Trophoblast cell (in vitro differentiated cells and primary cell): ENCODE results near the gene TRIML2.
A peak's percentile ranks its signal among the peaks of the same experiment; 100 is the strongest.

ENCODE experiments used
- DNase-seq, 2 donors: peaks; one replicate each; pipeline ENCODE4 v3.0.0-alpha.2; 2016
- H2AFZ ChIP-seq: 2 replicates; pipeline ENCODE4 v1.6.1; 2013; ENCODE audit warnings: low read length, moderate library complexity, mild to moderate bottlenecking; ENCODE audit not compliant: insufficient read depth, poor library complexity
- H2AK5ac ChIP-seq: 2 replicates; pipeline ENCODE4 v1.6.1; 2013; ENCODE audit warnings: mild to moderate bottlenecking, low read length
- H2BK120ac ChIP-seq: 2 replicates; pipeline ENCODE4 v1.6.1; 2013; ENCODE audit warnings: low read length, mild to moderate bottlenecking, moderate library complexity; ENCODE audit not compliant: insufficient read depth, poor library complexity
- H2BK12ac ChIP-seq: 2 replicates; pipeline ENCODE4 v1.6.1; 2013; ENCODE audit warnings: mild to moderate bottlenecking, low read length, moderate library complexity
- H2BK5ac ChIP-seq: 2 replicates; pipeline ENCODE4 v1.6.1; 2013; ENCODE audit warnings: low read length, low read depth, moderate library complexity, mild to moderate bottlenecking; ENCODE audit not compliant: poor library complexity
- H3K14ac ChIP-seq: 2 replicates; pipeline ENCODE4 v1.6.1; 2013; ENCODE audit warnings: mild to moderate bottlenecking, low read length
- H3K18ac ChIP-seq: 2 replicates; pipeline ENCODE4 v1.6.1; 2013; ENCODE audit warnings: mild to moderate bottlenecking, low read length
- H3K23ac ChIP-seq: 2 replicates; pipeline ENCODE4 v1.6.1; 2013; ENCODE audit warnings: low read length
- H3K27ac ChIP-seq: 2 replicates; pipeline ENCODE4 v1.5.1; 2013; ENCODE audit warnings: low read depth, mild to moderate bottlenecking, inconsistent platforms, low read length, moderate library complexity
- H3K27me3 ChIP-seq: 2 replicates; pipeline ENCODE4 v1.6.1; 2013; ENCODE audit warnings: inconsistent platforms, mild to moderate bottlenecking, low read length, moderate library complexity; ENCODE audit not compliant: insufficient read depth
- H3K36me3 ChIP-seq, 2 experiments: 1 replicate in 1 of 2; 2 replicates in 1 of 2; pipeline ENCODE4 v1.6.1; 2013; ENCODE audit warnings: low read length in 2 of 2, mild to moderate bottlenecking in 2 of 2, moderate library complexity in 1 of 2; ENCODE audit not compliant: insufficient read depth in 2 of 2, control insufficient read depth in 1 of 2
- H3K4ac ChIP-seq: 2 replicates; pipeline ENCODE4 v1.6.1; 2013; ENCODE audit warnings: low read depth, mild to moderate bottlenecking, low read length, moderate library complexity
- H3K4me1 ChIP-seq, 2 experiments: 1 replicate in 1 of 2; 2 replicates in 1 of 2; pipeline ENCODE4 v1.6.1; 2013; ENCODE audit warnings: low read length in 2 of 2, mild to moderate bottlenecking in 2 of 2, moderate library complexity in 1 of 2; ENCODE audit not compliant: insufficient read depth in 2 of 2, control insufficient read depth in 1 of 2
- H3K4me2 ChIP-seq: 2 replicates; pipeline ENCODE4 v1.6.1; 2013; ENCODE audit warnings: inconsistent platforms, mild to moderate bottlenecking, low read length, moderate library complexity
- H3K4me3 ChIP-seq: 2 replicates; pipeline ENCODE4 v1.5.1; 2013; ENCODE audit warnings: mild to moderate bottlenecking, low read depth, low read length, inconsistent platforms
- H3K79me1 ChIP-seq: one replicate; pipeline ENCODE4 v1.6.1; 2013; ENCODE audit warnings: low read length
- H3K79me2 ChIP-seq: 2 replicates; pipeline ENCODE4 v1.6.1; 2013; ENCODE audit warnings: low read length, mild to moderate bottlenecking; ENCODE audit not compliant: control insufficient read depth, insufficient read depth, poor library complexity
- H3K9ac ChIP-seq: 2 replicates; pipeline ENCODE4 v1.6.1; 2013; ENCODE audit warnings: mild to moderate bottlenecking, low read length
- H3K9me3 ChIP-seq: 2 replicates; pipeline ENCODE4 v1.6.1; 2013; ENCODE audit warnings: low read depth, mild to moderate bottlenecking, control low read depth, inconsistent platforms, low read length; ENCODE audit not compliant: insufficient read depth
- H4K12ac ChIP-seq: 2 replicates; pipeline ENCODE4 v1.6.1; 2013; ENCODE audit warnings: low read depth, mild to moderate bottlenecking, low read length, moderate library complexity
- H4K8ac ChIP-seq: 2 replicates; pipeline ENCODE4 v1.6.1; 2013; ENCODE audit warnings: low read depth, mild to moderate bottlenecking, low read length, moderate library complexity
- H4K91ac ChIP-seq: one replicate; pipeline ENCODE4 v1.6.1; 2013; ENCODE audit warnings: low read depth, mild to moderate bottlenecking, low read length, moderate library complexity
- WGBS: extraction: QIAGEN DNeasy Blood & Tissue Kit; methylation state at CpG from one replicate; pipeline ENCODE4 v1.1.7; 2013; ENCODE audit warnings: missing lambda C conversion rate; ENCODE audit not compliant: insufficient read length, insufficient coverage; ENCODE audit errors: extremely low coverage; 5-methylcytosine and 5-hydroxymethylcytosine counted together

Gene TRIML2

GRCh38 chr4:188139671-188140070 is 30.3 kb upstream of the TRIML2 start:
- H3K27me3 ChIP-seq: no peaks in the 10 kb centered on the region
- H2AK5ac ChIP-seq: no peak overlapping the region
- no peak overlapping the region for H3K27ac ChIP-seq
- no peak overlapping the region for H4K12ac ChIP-seq
- no peak overlapping the region for H4K91ac ChIP-seq
- H3K36me3 ChIP-seq: no peaks in the 10 kb centered on the region
- H3K79me1 ChIP-seq: no peaks in the 10 kb centered on the region
- DNase-seq: no peak
- H3K14ac ChIP-seq: no peak overlapping the region
- peaks cover 6 to 12% of the 10 kb centered on the region in 2 experiments for H3K4me1 ChIP-seq
- H4K8ac ChIP-seq: no peak overlapping the region
- H3K4me2 ChIP-seq: no peak overlapping the region
- peaks cover 2% of the 10 kb centered on the region for H3K9me3 ChIP-seq
- no peak overlapping the region for H3K4me3 ChIP-seq
- H3K79me2 ChIP-seq: no peaks in the 10 kb centered on the region
- H3K9ac ChIP-seq: no peak overlapping the region
- no peak overlapping the region for H2BK120ac ChIP-seq
- WGBS: no CpG with 5 or more reads among the region's 19 CpGs
- H3K4ac ChIP-seq: no peak overlapping the region
- no peak overlapping the region for H3K18ac ChIP-seq
- no peak overlapping the region for H3K23ac ChIP-seq
- H2BK5ac ChIP-seq: no peak overlapping the region
- no peak overlapping the region for H2AFZ ChIP-seq
- H2BK12ac ChIP-seq: no peak overlapping the region

- DNase-seq: no peak
- Histone ChIP-seq H4K8ac (no peak within 1 kb of the TSS), H3K27ac (no peak within 1 kb of the TSS), H3K9me3 (peaks cover 2% of the 10 kb centered on the region), H3K9ac (no peak within 1 kb of the TSS), H2BK5ac (no peak within 1 kb of the TSS), H4K12ac (no peak within 1 kb of the TSS), H3K79me2 (no peaks in the 10 kb centered on the region), H3K79me1 (no peaks in the 10 kb centered on the region), H3K36me3 (no peaks in the 10 kb centered on the region), H2AFZ (no peak within 1 kb of the TSS), H2BK12ac (no peak within 1 kb of the TSS), H3K4ac (no peak within 1 kb of the TSS), H3K4me3 (no peak within 1 kb of the TSS), H2AK5ac (peak within 1 kb of the TSS; percentile 53), H4K91ac (no peak within 1 kb of the TSS), H3K27me3 (no peaks in the 10 kb centered on the region), H2BK120ac (no peak within 1 kb of the TSS), H3K23ac (no peak within 1 kb of the TSS), H3K14ac (no peak within 1 kb of the TSS), H3K4me2 (no peak within 1 kb of the TSS), H3K4me1 (peaks cover 6 to 12% of the 10 kb centered on the region in 2 experiments), H3K18ac (no peak within 1 kb of the TSS)
- no CpG with 5 or more reads among the region's 3 CpGs for WGBS
Measured at GRCh38 chr4:188139141-188139540, 29.7 kb upstream of the TRIML2 start, which contains the start of gene TRIML1. Gene TRIML1 (plus strand): TSS chr4:188139441. CDS start chr4:188139559, 118 bp downstream.

GRCh38 chr4:188138227-188138626 is 28.8 kb upstream of the TRIML2 start:
- Histone ChIP-seq H4K8ac (no peak overlapping the region), H3K4me2 (no peak overlapping the region), H2AFZ (no peak overlapping the region), H3K4me3 (no peak overlapping the region), H2BK12ac (no peak overlapping the region), H3K36me3 (no peaks in the 10 kb centered on the region), H4K91ac (no peak overlapping the region), H3K79me2 (no peaks in the 10 kb centered on the region), H2BK120ac (no peak overlapping the region), H3K18ac (no peak overlapping the region), H2AK5ac (peak overlapping the region; percentile 53), H4K12ac (no peak overlapping the region), H3K14ac (no peak overlapping the region), H3K9me3 (peaks cover 2% of the 10 kb centered on the region), H3K9ac (no peak overlapping the region), H3K4ac (no peak overlapping the region), H2BK5ac (no peak overlapping the region), H3K27ac (no peak overlapping the region), H3K27me3 (no peaks in the 10 kb centered on the region), H3K79me1 (no peaks in the 10 kb centered on the region), H3K23ac (no peak overlapping the region), H3K4me1 (peaks cover 0 to 7% of the 10 kb centered on the region in 2 experiments)
- WGBS: no CpG with 5 or more reads among the region's 10 CpGs
- no peak for DNase-seq

GRCh38 chr4:188132232-188132631 is 22.8 kb upstream of the TRIML2 start:
- no peak overlapping the region for H3K4me2 ChIP-seq
- H3K14ac ChIP-seq: no peak overlapping the region
- H3K23ac ChIP-seq: no peak overlapping the region
- no peak overlapping the region for H2BK5ac ChIP-seq
- H3K27me3 ChIP-seq: no peaks in the 10 kb centered on the region
- DNase-seq: no peak
- no peaks in the 10 kb centered on the region for H3K36me3 ChIP-seq
- H4K8ac ChIP-seq: no peak overlapping the region
- H3K9ac ChIP-seq: no peak overlapping the region
- H3K4me1 ChIP-seq: peaks cover 3% of the 10 kb centered on the region in 2 experiments
- no peak overlapping the region for H2AK5ac ChIP-seq
- no peak overlapping the region for H2BK120ac ChIP-seq
- peaks cover 5% of the 10 kb centered on the region for H3K79me1 ChIP-seq
- H2BK12ac ChIP-seq: no peak overlapping the region
- no peak overlapping the region for H4K91ac ChIP-seq
- H3K79me2 ChIP-seq: no peaks in the 10 kb centered on the region
- H3K18ac ChIP-seq: no peak overlapping the region
- no peaks in the 10 kb centered on the region for H3K9me3 ChIP-seq
- no CpG with 5 or more reads among the region's 5 CpGs for WGBS
- no peak overlapping the region for H4K12ac ChIP-seq
- H3K27ac ChIP-seq: no peak overlapping the region
- no peak overlapping the region for H3K4ac ChIP-seq
- H3K4me3 ChIP-seq: no peak overlapping the region
- no peak overlapping the region for H2AFZ ChIP-seq
